ENCODE measurements around the gene BMPER. TPM values are rescaled to one million over a fixed set of nuclear protein-coding genes. Genes with fewer than 3 reads are reported as not detected.

Gene BMPER
- total RNA-seq, 1 experiment from 2014 or later = not detected

DNA sequence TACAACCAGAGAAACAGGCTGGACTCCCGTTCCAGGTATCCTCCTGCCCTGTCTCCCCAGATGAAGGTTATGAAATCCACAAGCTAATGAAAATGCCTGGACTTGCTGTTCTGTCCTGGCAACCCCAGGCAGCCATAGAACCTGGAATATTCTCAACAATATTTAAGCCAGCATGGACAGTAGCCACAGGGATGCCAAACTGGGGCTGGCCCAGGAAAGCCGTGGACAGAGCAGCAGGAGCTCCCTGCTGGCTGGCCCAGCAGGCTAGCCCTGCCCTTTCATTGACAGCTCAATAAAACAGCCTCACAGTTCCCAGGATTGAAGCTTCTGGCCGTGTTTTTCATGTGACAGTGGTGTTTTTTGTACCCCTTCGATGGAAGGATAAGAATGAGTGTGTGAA, 230.6 kb downstream of the BMPER start:
- Histone ChIP-seq H3K27ac (ENCODE audit: low read length) (no peak overlapping the region), H3K36me3 (ENCODE audit: control insufficient read depth, insufficient read depth, low read length) (no peaks in the 10 kb centered on the region), H3K9me3 (ENCODE audit: control insufficient read depth, insufficient read depth, low read depth, low read length) (no peaks in the 10 kb centered on the region), H3K27me3 (ENCODE audit: control insufficient read depth, insufficient read depth, low read length) (peaks cover 5% of the 10 kb centered on the region; the same call in 1 of the 2 replicates), H3K4me3 (ENCODE audit: low read depth in 2 of 2, low read length in 2 of 2) (no peak overlapping the region), H3K4me1 (ENCODE audit: control insufficient read depth, insufficient read depth, low read length) (no peaks in the 10 kb centered on the region)
- ChIA-PET CTCF (no interaction called here), POLR2A (no interaction called here)
- ATAC-seq (no peak), DNase-seq (ENCODE audit: low read depth, low spot score) (no peak)
- TF ChIP-seq TCF7L2 (IDR thresholded peaks at IDR 0.05; ENCODE audit: low read depth, low read length) = no peak
- no peak for TF ChIP-seq POLR2AphosphoS5 (IDR thresholded peaks at IDR 0.05; ENCODE audit: low read depth, low read length)
- TF ChIP-seq, protein P1, sequence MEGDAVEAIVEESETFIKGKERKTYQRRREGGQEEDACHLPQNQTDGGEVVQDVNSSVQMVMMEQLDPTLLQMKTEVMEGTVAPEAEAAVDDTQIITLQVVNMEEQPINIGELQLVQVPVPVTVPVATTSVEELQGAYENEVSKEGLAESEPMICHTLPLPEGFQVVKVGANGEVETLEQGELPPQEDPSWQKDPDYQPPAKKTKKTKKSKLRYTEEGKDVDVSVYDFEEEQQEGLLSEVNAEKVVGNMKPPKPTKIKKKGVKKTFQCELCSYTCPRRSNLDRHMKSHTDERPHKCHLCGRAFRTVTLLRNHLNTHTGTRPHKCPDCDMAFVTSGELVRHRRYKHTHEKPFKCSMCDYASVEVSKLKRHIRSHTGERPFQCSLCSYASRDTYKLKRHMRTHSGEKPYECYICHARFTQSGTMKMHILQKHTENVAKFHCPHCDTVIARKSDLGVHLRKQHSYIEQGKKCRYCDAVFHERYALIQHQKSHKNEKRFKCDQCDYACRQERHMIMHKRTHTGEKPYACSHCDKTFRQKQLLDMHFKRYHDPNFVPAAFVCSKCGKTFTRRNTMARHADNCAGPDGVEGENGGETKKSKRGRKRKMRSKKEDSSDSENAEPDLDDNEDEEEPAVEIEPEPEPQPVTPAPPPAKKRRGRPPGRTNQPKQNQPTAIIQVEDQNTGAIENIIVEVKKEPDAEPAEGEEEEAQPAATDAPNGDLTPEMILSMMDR (IDR thresholded peaks at IDR 0.05) = no peak
- TF ChIP-seq, protein P2, sequence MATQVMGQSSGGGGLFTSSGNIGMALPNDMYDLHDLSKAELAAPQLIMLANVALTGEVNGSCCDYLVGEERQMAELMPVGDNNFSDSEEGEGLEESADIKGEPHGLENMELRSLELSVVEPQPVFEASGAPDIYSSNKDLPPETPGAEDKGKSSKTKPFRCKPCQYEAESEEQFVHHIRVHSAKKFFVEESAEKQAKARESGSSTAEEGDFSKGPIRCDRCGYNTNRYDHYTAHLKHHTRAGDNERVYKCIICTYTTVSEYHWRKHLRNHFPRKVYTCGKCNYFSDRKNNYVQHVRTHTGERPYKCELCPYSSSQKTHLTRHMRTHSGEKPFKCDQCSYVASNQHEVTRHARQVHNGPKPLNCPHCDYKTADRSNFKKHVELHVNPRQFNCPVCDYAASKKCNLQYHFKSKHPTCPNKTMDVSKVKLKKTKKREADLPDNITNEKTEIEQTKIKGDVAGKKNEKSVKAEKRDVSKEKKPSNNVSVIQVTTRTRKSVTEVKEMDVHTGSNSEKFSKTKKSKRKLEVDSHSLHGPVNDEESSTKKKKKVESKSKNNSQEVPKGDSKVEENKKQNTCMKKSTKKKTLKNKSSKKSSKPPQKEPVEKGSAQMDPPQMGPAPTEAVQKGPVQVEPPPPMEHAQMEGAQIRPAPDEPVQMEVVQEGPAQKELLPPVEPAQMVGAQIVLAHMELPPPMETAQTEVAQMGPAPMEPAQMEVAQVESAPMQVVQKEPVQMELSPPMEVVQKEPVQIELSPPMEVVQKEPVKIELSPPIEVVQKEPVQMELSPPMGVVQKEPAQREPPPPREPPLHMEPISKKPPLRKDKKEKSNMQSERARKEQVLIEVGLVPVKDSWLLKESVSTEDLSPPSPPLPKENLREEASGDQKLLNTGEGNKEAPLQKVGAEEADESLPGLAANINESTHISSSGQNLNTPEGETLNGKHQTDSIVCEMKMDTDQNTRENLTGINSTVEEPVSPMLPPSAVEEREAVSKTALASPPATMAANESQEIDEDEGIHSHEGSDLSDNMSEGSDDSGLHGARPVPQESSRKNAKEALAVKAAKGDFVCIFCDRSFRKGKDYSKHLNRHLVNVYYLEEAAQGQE (IDR thresholded peaks at IDR 0.05; ENCODE audit: insufficient read depth in 1 of 2, low read depth in 2 of 2, low read length in 1 of 2) = no peak
- TF ChIP-seq SIN3A (IDR thresholded peaks at IDR 0.05; ENCODE audit: borderline replicate concordance, insufficient read depth, low read depth, low read length) = no peak
- intact Hi-C loops (cut with micrococcal nuclease; ENCODE audit: unreplicated experiment) = loop anchor here (5.0 kb wide), 1 partner anchor 186 kb away; no protein-coding TSS in a partner anchor
- in situ Hi-C loops (cut with HindIII; ENCODE audit: low pct_unique_long_range_greater_than_20kb, low sequenced_read_pairs) = no loop called here
- no TSS peak for BruUV-seq (replicated peaks)

DNA sequence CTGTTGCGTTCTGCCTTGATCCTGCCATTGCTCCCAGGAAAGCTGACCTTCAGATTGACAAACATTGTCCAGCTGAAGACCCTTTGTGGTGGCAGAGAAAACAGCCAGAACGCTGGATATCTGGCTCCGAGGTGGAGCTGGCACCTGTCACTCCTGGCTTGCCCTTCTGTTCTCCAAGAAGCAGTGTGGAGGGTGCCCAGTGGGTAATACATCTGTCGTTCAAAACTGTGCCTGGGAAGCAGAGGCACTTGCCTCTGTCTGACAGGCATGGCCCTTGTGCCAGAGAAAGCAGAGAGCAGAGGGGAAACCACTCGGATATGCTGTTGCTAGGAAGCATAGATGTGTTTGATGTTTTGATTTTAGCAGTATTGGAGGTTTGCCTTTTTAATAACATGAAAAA, 231.4 kb downstream of the BMPER start:
- no peaks in the 10 kb centered on the region for H3K9me3 ChIP-seq (ENCODE audit: control insufficient read depth, insufficient read depth, low read depth, low read length)
- no peaks in the 10 kb centered on the region for H3K36me3 ChIP-seq (ENCODE audit: control insufficient read depth, insufficient read depth, low read length)
- H3K27me3 ChIP-seq (ENCODE audit: control insufficient read depth, insufficient read depth, low read length) = peaks cover 5% of the 10 kb centered on the region; the same call in 1 of the 2 replicates
- TF ChIP-seq, protein P2 (IDR thresholded peaks at IDR 0.05; ENCODE audit: insufficient read depth in 1 of 2, low read depth in 2 of 2, low read length in 1 of 2) = no peak
- TF ChIP-seq TCF7L2 (IDR thresholded peaks at IDR 0.05; ENCODE audit: low read depth, low read length) = no peak
- TF ChIP-seq POLR2AphosphoS5 (IDR thresholded peaks at IDR 0.05; ENCODE audit: low read depth, low read length) = no peak
- no peak for TF ChIP-seq SIN3A (IDR thresholded peaks at IDR 0.05; ENCODE audit: borderline replicate concordance, insufficient read depth, low read depth, low read length)
- TF ChIP-seq, protein P1 (IDR thresholded peaks at IDR 0.05) = no peak
- intact Hi-C loops (cut with micrococcal nuclease; ENCODE audit: unreplicated experiment) = loop anchor here (5.0 kb wide), 1 partner anchor 186 kb away; no protein-coding TSS in a partner anchor
- DNase-seq (ENCODE audit: low read depth, low spot score) (no peak), ATAC-seq (no peak)
- H3K4me3 ChIP-seq (ENCODE audit: low read depth in 2 of 2, low read length in 2 of 2) = no peak overlapping the region
- no peaks in the 10 kb centered on the region for H3K4me1 ChIP-seq (ENCODE audit: control insufficient read depth, insufficient read depth, low read length)
- no TSS peak for BruUV-seq (replicated peaks)
- no peak overlapping the region for H3K27ac ChIP-seq (ENCODE audit: low read length)
- in situ Hi-C loops (cut with HindIII; ENCODE audit: low pct_unique_long_range_greater_than_20kb, low sequenced_read_pairs) = no loop called here
- POLR2A ChIA-PET = no interaction called here
- CTCF ChIA-PET = interaction anchor here (0.7 kb wide), 1 partner anchor 444 kb away, joined by 3 read pairs; no protein-coding TSS in a partner anchor
